ENCODE measurements around the gene WWTR1.

The WWTR1 gene

DNA sequence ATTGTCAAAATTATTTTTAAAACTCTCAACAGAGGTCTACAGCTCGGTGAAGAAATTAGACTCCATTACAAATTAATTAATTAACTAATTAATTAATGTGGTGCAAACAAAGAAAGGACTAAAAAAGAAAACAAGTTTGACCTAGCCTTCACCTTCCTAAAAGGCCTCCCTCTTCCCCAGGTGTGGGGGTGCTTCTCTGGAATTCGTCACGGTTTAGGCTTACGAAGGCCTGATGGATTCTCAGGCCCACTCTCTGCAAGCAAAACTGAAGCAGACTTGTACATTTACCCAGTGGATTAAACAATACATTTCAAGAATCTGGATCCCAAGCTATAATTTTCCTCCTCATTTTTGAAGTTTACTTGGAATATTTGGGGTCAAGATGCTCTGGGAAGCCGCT lies 94.7 kb downstream of the WWTR1 start:
- DNase-seq = no peak

GRCh38 chr3:149560617-149561016 lies 97.2 kb downstream of the WWTR1 start:
- no peak for DNase-seq

GRCh38 chr3:149560001-149560400 lies 97.8 kb downstream of the WWTR1 start:
- DNase-seq = no peak

DNA sequence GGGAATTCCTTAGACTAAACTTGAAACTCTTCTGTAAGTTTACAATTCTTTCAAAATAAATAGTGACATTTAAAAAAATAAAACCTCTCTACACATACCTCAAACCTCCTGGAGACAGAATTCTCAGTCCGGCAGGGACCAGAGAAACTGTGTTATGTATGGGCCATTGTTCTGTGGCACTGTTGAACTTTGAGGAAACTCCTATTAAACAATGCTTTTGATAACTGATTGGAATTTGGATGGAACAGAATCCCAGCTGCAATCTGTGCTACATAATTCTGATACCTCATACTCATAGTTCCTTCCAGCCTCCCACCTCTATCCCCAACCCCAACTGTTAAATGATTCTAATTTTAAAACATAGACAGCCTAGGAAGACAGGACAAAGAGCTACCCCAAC lies 98.3 kb downstream of the WWTR1 start:
- DNase-seq = no peak

- DNase-seq = no peak
Measured at GRCh38 chr3:149555927-149556326, 101.9 kb downstream of the WWTR1 start.

GRCh38 chr3:149554826-149555225 lies 103.0 kb downstream of the WWTR1 start:
- no peak for DNase-seq

GRCh38 chr3:149553781-149554451 lies 103.9 kb downstream of the WWTR1 start:
- no peak for DNase-seq

- no peak for DNase-seq
Measured at GRCh38 chr3:149552700-149553099, 105.1 kb downstream of the WWTR1 start.

DNA sequence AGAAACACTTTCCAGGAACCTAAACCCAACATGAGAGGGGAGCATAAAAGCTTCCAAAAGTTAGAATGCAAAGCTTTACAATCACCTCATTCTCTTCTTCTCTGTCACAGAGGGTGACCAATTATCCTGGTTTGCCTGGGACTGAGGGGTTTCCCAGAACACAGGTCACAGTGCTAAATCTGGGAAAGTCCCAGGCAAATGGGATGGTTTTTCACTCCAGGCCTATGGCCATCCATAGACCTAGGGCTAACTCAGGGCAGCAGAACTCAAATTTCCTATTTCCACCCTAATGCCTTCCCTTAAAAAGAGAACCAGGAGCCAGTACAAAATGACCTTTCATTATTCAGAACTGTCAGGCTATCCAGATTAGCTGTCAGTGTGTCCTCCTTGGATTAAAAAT lies 106.3 kb downstream of the WWTR1 start:
- DNase-seq = no peak

DNA sequence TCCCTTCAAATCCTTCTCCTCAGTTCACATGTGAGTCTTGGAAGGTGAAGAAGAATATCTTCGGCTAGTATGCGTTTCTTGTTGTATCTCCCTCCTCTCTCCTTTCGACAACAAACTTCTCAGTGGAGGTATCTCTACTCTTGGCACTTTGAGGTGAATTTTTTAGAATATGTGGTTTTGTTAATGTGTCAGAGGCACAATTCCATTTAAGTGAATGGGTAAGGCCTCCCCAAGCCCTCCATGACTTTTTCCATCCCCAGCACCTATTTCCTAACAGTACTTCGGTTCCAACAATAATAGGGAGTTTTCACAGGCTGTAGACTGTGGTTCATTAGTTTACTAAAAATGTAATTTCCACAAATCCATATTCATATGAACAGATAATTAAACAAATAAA lies 109.2 kb downstream of the WWTR1 start:
- DNase-seq = no peak

- no peak for DNase-seq
Measured at GRCh38 chr3:149547954-149548668, 109.7 kb downstream of the WWTR1 start.

DNA sequence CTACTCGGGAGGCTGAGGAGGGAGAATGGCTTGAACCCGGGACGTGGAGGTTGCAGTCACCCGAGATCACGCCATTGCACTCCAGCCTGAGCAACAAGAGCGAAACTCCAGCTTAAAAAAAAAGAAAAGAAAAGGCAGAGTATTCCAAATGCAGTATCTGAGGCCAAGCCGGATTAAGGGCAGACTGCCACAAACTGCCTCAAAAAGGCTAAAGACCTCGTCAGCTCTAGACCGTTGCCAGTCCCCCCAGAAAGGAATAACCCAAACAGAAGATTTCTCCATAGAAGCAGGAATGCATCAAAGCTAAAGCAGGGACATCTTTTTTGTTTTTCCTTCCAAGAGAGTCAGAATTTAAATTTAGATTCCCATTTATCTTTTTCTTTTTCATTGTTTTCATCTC lies 110.4 kb downstream of the WWTR1 start:
- DNase-seq = no peak

DNA sequence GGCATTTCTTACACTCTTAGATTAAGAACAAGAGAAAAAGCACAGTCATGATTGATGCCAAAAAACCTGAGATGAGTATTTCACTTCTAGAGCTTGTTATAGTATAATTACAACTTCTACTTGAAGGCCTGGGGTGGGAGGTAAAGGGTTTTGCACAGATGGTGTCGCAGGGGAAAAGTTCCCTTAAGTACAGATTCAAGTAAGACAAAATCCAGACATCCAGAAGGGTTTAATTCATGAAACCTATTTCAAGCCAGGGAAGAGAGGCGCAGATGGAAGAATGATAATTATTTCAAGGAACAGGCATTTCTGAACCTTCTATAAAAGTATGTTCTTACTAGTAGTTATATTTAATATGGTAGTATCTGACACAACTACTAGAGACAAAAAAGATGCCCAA lies 112.8 kb downstream of the WWTR1 start:
- no peak for DNase-seq

GRCh38 chr3:149542375-149543312 lies 115.2 kb downstream of the WWTR1 start:
- DNase-seq = no peak

DNA sequence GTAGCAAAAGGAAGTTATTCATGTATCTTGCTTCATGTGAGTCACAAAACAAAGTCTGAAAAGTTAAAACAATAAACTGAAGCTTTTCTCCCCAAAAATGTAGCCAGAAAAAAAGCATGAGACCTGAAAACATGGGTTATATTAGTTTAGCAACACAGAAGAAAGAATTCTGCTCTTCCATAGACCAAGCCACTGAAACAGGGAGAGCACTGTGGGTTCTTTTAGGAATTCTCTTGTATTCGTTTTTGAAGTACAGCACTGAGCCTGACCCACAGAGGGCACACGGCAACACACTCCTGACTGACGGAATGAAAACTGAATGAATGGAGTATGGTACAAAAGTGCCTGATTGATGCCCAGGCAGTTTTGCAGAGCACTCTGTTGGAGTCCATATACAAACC lies 116.7 kb downstream of the WWTR1 start:
- DNase-seq = no peak

DNA sequence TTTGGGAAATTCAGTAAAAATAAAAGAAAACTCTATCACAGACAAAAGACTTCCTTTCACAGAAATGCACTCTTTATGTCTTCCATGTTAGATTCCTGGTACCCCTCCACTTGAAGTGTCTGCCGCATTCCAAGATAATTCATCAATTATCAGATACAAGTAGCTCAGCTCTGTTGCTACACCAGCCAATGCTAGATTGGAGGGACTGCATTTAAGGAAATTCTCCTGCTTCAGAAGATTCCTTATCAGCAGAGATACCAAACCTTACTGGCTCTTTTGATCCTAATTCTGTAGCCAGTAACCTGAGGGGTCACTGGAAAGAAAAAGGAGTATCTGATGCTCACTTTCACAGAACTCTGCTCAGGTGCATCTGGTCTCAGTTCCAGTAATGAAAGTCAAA lies 119.5 kb downstream of the WWTR1 start:
- no peak for DNase-seq

DNA sequence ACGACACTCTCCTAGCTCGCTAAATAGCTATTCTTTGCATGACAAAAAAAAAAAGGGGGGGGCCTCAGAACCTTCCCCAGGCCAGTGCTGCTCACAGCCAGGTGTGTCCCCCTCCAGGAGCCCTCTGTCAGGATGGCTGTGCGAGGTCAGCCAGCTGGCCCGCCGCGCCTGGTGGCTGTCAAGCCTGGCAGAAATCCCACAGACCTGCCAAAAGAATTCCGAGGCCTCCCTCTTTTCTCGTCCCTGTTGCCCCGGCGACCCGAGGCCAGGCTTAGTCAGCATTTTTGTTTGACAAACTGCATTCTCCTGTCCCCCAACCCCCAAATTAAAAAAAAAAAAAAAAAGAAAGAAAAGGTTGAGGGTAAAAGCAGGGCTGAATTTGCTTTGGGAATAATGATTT lies 121.4 kb downstream of the WWTR1 start:
- no peak for DNase-seq

- no peak for DNase-seq
Measured at GRCh38 chr3:149535333-149535685, 122.5 kb downstream of the WWTR1 start.

- DNase-seq = no peak
Measured at GRCh38 chr3:149534671-149535332, 123.0 kb downstream of the WWTR1 start.

GRCh38 chr3:149534082-149534481 lies 123.7 kb downstream of the WWTR1 start:
- DNase-seq = no peak

- no peak for DNase-seq
Measured at GRCh38 chr3:149532489-149533180, 125.2 kb downstream of the WWTR1 start.

- no peak for DNase-seq
Measured at GRCh38 chr3:149529099-149529498, 128.7 kb downstream of the WWTR1 start.

- no peak for DNase-seq
Measured at GRCh38 chr3:149528340-149528650, 129.5 kb downstream of the WWTR1 start.

Data from cerebellar nuclear complex (tissue), 1 donor.